ENCODE data around the gene PDE4C. TPM values are rescaled to one million over a fixed set of nuclear protein-coding genes. Genes with fewer than 3 reads are reported as not detected.

PDE4C gene
- total and polyA plus RNA-seq, 9 of the 15 experiments (the other 6 are each of a cell fraction or from before 2014, with no cell fraction given) = 0.04 to 0.91 (median 0.20) TPM; not detected in 1

GRCh38 chr19:18193388-18194180 is 32.7 kb downstream of the PDE4C start (continued):
- TF ChIP-seq TRIM25 (IDR thresholded peaks at IDR 0.05; ENCODE audit: borderline replicate concordance) (no peak), ZNF239 (CRISPR knock-in tag; IDR thresholded peaks at IDR 0.05) (0 out of 2 replicates have a peak, but pooled peaks have one; percentile 24), L3MBTL2 (IDR thresholded peaks at IDR 0.05) (no peak), RBM39 (optimal IDR thresholded peaks at IDR 0.05; ENCODE audit: low read depth, low read length) (no peak), ZNF699 (CRISPR knock-in tag; IDR thresholded peaks at IDR 0.05; ENCODE audit: insufficient replicate concordance) (no peak), SMAD2 (IDR thresholded peaks at IDR 0.05; ENCODE audit: low read depth, low read length) (no peak), ZBTB43 (CRISPR knock-in tag; IDR thresholded peaks at IDR 0.05) (0 out of 2 replicates have a peak, but pooled peaks have one; percentile 89), ELF4 (CRISPR knock-in tag; IDR thresholded peaks at IDR 0.05) (no peak), ZNF318 (IDR thresholded peaks at IDR 0.05; ENCODE audit: borderline replicate concordance in 1 of 2, low read depth in 1 of 2) (no peak), ZNF316 (IDR thresholded peaks at IDR 0.05) (no peak), ETV5 (CRISPR knock-in tag; IDR thresholded peaks at IDR 0.05; ENCODE audit: low read depth) (no peak), GABPB1 (CRISPR knock-in tag; IDR thresholded peaks at IDR 0.05) (peak; percentile 65; the same call in 1 of the 2 replicates), KLF13 (tag; IDR thresholded peaks at IDR 0.05; ENCODE audit: borderline replicate concordance, low read depth) (no peak), RCOR1 (IDR thresholded peaks at IDR 0.05; ENCODE audit: borderline replicate concordance in 1 of 2, low read depth in 2 of 2, low read length in 2 of 2) (peak in 1 of 2 experiments; percentile 24; a peak in 2 of 4 replicates), NR2C1 (IDR thresholded peaks at IDR 0.05) (peak; percentile 93), NR2C1 (tag; IDR thresholded peaks at IDR 0.05) (peak; percentile 93)
